Activated CD8-positive, alpha-beta memory T cell treated with anti-CD3 and anti-CD28 coated beads, Interleukin-2, amount 50 U/mL, for 24 hours (primary cell): ENCODE data around the gene IRAK2.
"Not testable (repeated sequence)": the region's sequence is repeated elsewhere in the genome, so short reads cannot be mapped to it uniquely, and the experiment has no call there.

Experiments
- DNase-seq: peaks from one replicate; pipeline ENCODE4 v3.0.0-alpha.2; 2020; ENCODE audit errors: extremely low read depth

The IRAK2 gene

GRCh38 chr3:10158555-10158954 is 6.2 kb upstream of the IRAK2 start:
- not testable (repeated sequence) for DNase-seq

GRCh38 chr3:10160346-10160745 is 4.4 kb upstream of the IRAK2 start:
- DNase-seq, result no peak

GRCh38 chr3:10160925-10161324 is 3.8 kb upstream of the IRAK2 start:
- no peak for DNase-seq

GRCh38 chr3:10162185-10162584 is 2.5 kb upstream of the IRAK2 start:
- no peak for DNase-seq

GRCh38 chr3:10164201-10164545 is 546 bp upstream of the IRAK2 start:
- DNase-seq, result not testable (repeated sequence)

GRCh38 chr3:10166213-10166604 is 1.5 kb downstream of the IRAK2 start:
- DNase-seq, result no peak

- DNase-seq, result no peak
These were observed 4.3 kb downstream of the IRAK2 start for GRCh38 chr3:10169000-10169496.

GRCh38 chr3:10170915-10171478 is 6.3 kb downstream of the IRAK2 start:
- no peak for DNase-seq

- DNase-seq, result no peak
These were observed 8.6 kb downstream of the IRAK2 start for GRCh38 chr3:10173095-10173925.

- no peak for DNase-seq
These were observed 9.3 kb downstream of the IRAK2 start for GRCh38 chr3:10173926-10174435.

- DNase-seq, result not testable (repeated sequence)
These were observed 10.6 kb downstream of the IRAK2 start for GRCh38 chr3:10175334-10175733.

GRCh38 chr3:10176150-10176549 is 11.4 kb downstream of the IRAK2 start:
- DNase-seq, result not testable (repeated sequence)

GRCh38 chr3:10177737-10178136 is 13.0 kb downstream of the IRAK2 start:
- no peak for DNase-seq

- no peak for DNase-seq
These were observed 14.2 kb downstream of the IRAK2 start for GRCh38 chr3:10178892-10179291.

GRCh38 chr3:10180289-10180688 is 15.6 kb downstream of the IRAK2 start:
- DNase-seq, result no peak

- DNase-seq, result no peak
These were observed 16.1 kb downstream of the IRAK2 start for GRCh38 chr3:10180738-10181295.

- DNase-seq, result no peak
These were observed 18.2 kb downstream of the IRAK2 start for GRCh38 chr3:10182950-10183349.

- no peak for DNase-seq
These were observed 19.5 kb downstream of the IRAK2 start for GRCh38 chr3:10184250-10184649.

- no peak for DNase-seq
These were observed 21.4 kb downstream of the IRAK2 start for GRCh38 chr3:10185804-10186762.

GRCh38 chr3:10187290-10187876 is 22.7 kb downstream of the IRAK2 start:
- DNase-seq, result no peak

- DNase-seq, result no peak
These were observed 23.2 kb downstream of the IRAK2 start for GRCh38 chr3:10187944-10188343.
